Activated T-helper 9 cell treated with anti-CD3 and anti-CD28 coated beads, Interleukin-2, amount 50 U/mL, for 16 hours (primary cell): ENCODE results near the gene TGFB1.

Experiments
- DNase-seq: peaks from one replicate; pipeline ENCODE4 v3.0.0-alpha.2; 2020; ENCODE audit warnings: low read depth

TGFB1 gene

DNA sequence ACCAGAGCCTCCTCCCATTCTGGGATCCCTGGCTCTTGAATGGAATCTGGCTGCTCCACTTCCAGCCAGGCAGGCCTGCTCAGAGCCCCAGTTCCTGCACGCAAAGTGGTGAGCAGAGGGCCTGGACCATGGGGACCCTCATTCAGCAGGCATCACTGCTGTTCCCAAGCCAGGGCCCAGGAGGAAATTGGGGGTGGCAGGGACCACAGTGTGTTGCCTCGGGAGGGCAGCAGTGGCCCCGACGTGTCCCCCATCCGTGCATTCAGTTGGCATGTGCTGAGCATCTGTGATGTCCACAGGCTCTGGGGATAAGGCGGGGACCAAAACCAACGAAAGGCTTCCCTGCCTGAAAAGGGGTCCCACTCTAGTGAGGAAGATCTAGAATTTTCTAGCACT, 32.5 kb downstream of the TGFB1 start:
- DNase-seq = no peak

DNA sequence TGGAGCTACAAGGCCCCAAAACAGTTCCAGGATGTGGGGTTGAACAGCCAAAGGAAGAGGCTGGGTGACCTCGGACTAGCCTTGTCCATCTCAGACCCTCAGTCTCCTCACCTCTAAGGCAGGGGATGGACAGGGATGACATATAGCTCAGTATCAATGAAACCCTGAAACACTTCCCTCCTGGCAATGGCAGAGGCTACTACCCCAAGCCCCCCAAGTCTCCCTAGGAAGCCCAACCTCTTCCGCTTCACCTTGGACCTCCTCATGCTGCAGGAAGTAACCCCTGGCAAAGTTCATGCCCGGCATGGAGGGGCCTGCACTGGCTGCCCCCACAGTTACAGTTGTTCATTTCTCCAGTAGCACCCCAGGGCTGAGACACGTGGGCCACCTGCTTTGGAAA, 33.2 kb downstream of the TGFB1 start:
- DNase-seq = no peak

DNA sequence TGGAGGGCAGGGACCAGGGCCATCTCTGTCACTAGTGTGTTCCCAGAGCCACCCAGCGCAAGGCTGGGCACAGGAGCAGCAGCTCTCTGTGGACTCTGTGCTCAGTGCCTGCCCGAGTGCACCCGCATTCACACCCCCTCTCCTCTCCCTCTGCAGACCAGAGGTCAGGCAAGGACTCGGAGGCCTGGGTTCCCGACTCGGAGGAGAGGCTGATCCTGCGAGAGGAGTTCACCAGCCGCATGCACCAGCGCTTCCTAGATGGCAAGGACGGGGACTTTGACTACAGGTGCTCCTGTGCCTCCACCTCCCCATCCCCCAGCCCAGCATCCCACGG, 33.6 kb downstream of the TGFB1 start:
- no peak for DNase-seq

DNA sequence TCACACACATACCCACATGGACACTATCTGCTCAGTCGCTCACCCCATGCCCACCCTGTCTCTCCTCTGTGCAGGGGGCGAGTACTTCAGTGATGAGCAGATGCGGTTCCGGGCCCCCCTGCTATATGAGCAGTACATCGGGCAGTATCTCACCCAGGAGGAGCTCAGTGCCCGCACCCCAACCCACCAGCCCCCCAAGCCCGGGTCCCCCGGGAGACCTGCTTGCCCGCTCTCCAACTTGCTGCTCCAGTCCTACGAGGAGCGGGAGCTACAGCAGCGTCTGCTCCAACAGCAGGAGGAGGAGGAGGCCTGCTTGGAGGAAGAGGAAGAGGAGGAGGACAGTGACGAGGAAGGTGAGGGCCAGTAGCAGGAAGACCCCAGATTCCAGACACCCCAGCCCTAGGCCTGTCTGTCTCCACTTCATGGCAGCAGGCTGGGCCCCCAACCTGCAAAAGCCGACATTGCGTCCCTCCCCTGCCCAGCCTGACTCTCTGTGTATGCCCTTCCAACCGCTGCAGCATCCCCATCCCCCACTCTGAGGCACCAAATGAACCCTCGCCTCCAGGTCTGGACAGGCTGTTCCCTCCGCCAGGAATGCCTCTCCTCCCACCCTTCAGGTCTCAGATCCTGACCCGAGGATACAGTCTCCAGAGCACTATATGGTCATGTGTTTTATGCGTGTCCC, 34.1 kb downstream of the TGFB1 start:
- no peak for DNase-seq

DNA sequence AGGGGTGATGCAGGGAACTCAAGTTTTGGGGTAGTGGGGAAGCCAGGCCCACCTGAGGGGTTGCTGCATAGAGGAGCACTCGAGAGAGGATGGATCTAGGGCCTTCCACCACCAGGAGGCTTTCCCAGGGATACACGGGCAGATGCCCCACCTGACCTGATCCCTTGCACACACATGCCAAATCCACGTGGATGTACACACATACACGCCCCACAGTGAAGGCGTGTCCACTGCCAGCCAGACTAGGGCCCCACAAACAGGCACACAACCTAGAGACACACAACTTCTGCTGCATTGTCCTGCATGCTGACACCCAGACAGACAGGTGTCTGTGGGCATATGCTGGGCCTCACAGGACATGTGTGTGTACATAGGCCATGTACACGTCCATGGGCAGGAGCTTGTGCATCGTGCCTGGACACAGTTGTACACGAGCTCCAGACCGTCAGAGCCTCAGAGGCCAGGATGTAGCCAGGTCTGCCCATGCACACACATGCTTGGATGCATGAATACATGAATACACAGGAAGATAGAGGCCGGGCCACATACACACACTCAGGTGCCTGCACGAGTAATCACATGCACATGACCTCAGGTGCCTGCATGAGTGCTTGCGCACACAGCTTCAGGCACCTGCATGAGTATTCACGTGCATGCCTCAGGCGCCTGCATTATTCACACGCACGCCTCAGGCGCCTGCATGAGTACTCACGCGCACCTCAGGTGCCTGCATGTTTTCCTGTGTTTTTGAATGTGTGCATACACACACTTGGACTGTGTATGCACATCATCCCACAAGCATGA, 34.8 kb downstream of the TGFB1 start:
- DNase-seq = no peak

DNA sequence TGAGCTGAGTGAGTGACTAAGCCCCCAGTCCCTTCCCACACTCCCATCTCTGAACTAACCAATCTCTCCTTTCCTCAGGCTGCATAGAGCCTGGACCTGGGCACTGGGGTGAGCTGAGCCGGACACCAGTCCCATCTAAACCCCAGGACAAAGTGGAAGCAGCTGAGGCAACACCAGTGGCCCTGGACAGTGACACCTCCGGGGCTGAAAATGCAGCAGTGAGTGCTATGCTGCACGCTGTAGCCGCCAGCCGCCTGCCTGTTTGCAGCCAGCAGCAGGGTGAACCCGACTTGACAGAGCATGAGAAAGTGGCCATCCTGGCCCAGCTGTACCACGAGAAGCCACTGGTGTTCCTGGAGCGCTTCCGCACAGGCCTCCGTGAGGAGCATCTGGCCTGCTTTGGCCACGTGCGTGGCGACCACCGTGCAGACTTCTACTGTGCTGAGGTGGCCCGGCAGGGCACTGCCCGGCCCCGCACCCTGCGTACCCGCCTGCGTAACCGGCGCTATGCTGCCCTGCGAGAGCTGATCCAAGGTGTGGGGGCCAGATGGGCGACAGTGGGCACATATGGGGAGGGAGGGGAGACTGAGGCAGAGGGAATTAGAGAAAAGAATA, 37.3 kb downstream of the TGFB1 start:
- DNase-seq = no peak

DNA sequence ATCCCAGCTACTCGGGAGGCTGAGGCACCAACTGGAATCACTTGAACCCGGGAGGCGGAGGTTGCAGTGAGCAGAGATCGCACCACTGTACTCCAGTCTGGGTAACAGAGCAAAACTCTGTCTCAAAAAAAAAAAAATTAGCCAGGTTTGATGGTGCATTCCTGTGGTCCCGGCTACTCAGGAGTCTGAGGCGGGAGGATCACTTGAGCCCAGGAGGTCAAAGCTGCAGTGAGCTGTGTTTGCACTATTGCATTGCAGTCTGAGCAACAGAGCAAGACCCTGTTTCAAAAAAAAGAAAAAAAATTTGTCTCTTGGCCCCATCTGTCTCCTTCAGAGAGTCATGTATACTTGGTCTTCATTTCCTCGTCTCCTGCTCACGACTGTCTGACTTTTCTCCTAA, 42.1 kb downstream of the TGFB1 start:
- no peak for DNase-seq

DNA sequence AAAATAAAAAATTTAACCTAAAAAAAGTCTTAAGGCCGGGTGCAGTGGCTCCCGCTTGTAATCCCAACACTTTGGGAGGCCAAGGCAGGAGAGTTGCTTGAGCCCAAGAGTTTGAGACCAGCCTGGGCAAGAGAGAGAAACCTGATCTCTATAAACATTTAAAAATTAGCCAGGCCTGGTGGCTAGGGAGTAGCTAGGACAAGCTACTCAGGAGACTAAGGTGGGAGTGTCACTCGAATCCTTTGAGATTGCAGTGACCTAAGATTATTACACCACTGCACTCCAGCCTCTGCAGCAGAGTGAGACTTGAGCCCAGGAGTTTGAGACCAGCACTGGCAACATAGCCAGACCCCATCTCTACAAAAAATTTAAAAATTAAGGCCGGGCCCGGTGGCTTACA, 42.6 kb downstream of the TGFB1 start:
- no peak for DNase-seq

DNA sequence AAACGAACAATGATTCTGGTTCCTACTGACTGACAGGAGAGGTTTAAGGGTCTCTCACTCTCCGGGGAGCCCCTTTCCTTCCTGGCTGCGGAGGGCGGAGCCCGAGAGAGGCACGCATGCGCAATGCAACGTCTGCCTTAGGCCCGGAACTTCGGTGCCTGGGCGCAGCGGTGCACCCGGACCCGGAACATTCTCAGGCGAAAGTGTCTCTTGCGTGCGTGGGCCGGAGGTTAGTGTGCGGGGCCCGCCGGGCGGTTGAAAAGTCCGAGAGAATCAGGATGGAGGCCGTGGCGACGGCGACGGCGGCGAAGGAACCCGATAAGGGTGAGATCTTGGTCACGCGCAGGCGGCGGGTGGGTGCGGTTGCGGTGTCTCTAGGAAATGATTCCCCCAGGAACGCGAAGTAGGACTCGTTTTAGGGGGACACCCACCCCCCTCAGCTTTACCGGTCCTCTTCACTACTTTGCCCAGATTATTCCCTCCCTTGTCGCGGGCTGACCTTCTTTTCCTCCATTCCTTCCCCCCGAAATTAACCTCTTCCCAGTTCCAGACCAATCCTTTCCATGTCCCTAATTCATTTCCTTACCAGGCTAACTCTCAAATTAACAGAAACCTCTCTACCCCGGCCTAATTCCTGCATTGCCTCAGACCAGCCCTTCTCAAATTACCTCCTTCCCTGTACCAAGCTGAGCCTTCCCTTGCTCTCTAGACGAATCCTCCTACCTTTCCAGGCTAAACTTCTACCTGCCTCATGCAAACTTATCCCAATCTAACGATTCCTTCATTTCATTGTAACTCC, 43.5 kb downstream of the TGFB1 start, which contains the start of gene CCDC97:
TSS of gene CCDC97 (plus strand) at position 140 of the 799 bp plus-strand sequence. CDS start at position 279, 139 bp downstream.
- DNase-seq = peak; percentile 82

DNA sequence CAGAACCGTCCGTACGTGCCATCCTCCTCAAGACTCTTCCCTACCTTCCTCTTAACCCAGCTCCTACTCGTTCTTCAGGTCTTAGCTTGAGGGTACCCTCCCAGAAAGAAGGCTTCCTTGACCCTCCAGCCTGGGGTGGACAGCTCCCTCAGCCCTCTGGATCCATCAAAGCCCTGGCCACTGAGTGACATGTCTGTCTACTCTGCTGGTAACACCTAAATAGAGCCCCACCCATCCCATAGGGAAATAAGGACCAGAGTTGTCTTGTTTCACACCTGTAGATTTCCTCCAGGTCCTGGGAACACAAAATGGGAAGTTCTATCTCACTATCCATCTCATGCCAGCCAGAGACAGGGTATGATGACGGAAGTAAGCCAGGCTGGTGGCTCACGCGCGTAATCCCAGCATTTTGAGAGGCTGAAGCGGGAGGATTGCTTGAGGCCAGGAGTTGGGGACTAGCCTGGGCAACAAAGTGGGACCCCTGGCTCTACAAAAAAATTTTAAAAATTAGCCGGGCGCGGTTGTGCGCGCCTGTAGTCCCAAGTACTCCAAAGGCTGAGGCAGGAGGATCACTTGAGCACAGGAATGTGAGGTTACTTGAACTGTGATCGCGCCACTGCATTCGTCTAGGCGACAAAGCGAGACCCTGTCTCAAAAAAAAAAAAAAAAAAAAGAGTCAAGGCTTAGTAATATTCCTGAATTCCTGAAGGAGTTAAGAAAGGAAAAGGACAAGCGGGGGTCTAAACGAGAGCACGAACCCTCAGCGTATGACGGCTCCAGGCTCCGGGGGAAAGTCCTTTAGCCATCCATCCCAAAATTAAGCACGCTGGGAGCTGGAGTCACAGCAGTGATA, 44.3 kb downstream of the TGFB1 start:
- DNase-seq = no peak

DNA sequence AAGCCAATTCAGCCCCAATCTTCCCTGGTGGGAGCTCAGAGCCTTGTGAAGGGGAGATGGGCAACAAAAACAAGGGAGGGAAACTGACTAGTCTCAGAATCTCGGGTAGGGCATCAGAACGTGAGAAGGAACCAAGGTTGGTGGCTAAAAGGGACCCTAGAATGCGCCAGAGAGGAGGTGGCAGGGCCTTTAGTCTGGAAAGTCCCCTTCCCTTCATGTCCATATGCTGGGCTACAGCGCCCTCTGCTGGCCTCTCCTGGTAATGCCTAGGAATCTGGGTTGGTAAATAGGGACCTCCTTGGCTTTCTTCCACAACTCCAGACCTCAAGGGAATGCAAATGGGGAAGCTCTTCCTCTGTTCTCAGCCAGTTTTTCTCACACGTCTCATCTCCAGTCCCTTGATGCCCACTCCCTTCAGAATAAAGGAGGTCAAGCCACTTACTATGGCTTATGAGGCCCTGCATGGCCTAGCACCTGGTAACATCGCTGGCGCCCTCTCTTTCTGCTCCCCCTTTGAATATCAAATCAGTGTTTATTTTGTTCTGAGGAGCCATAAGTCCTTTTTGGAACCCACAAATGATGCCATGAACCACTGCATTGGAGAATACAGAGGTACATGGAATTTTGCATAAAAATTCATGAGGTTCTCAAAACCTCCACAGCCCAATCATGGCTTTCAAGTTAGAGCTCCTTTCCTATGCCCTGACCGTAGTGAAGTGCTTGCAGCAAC, 45.1 kb downstream of the TGFB1 start:
- DNase-seq = peak; percentile 89

DNA sequence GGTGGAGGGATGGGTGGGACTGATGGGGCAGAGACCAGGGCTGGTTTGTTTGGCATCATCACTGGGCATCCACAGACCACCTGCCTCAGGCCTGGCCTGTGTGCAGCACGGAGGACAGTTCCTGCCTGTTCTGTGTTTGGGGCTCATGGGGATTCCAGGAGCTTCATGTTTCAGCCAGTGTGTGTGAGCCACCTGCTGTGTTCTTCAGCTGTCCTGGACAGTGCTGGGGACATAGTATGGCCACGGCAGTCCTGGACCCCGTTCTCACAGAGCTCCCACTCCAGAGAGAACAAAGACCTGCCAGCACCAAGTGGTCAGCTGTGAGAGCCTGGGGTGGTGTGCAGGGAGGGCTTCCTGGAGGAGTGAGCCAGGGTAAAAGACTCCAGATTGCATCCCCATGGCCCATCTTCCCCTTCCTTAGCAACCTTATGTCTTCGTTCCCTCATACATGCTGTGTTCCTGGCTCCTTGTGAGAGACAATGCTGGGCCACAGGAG, 45.7 kb downstream of the TGFB1 start:
- no peak for DNase-seq

DNA sequence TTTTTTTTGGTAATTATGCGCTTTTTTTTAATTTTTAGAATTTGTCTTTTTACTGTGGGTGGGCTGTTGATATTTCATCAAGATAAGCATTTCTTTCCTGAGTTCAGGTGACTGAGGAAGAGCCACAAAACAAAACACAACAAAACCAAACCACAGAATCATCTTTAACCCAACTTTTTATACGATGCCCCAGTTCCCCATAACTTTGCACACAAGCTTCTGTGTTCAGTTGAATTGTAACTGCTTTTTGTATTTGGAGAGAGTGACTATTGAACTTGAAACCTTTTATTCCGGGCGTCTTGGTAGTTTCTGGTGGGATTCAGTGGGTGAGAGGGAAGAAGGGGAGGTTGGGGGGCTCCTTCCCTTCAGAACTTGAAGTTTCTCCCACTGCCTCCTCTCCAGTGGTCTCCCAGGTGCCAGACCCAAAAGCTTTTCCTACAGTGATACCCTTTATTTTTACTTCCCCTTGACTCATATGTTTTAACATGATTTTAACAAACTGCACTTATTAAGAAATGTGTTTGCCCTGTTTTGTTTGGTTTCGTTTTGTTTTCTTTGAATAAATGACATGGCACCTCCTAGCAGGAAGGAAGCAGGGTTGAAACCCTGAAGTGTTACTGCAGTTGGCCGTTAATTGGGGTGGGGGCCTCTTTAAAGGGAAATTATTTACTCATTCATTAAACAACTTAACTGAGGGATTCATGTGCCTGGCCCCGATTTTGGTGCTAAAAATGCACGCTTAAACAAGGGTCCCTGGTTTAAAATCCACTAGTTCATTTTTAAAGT, 46.4 kb downstream of the TGFB1 start:
- no peak for DNase-seq

DNA sequence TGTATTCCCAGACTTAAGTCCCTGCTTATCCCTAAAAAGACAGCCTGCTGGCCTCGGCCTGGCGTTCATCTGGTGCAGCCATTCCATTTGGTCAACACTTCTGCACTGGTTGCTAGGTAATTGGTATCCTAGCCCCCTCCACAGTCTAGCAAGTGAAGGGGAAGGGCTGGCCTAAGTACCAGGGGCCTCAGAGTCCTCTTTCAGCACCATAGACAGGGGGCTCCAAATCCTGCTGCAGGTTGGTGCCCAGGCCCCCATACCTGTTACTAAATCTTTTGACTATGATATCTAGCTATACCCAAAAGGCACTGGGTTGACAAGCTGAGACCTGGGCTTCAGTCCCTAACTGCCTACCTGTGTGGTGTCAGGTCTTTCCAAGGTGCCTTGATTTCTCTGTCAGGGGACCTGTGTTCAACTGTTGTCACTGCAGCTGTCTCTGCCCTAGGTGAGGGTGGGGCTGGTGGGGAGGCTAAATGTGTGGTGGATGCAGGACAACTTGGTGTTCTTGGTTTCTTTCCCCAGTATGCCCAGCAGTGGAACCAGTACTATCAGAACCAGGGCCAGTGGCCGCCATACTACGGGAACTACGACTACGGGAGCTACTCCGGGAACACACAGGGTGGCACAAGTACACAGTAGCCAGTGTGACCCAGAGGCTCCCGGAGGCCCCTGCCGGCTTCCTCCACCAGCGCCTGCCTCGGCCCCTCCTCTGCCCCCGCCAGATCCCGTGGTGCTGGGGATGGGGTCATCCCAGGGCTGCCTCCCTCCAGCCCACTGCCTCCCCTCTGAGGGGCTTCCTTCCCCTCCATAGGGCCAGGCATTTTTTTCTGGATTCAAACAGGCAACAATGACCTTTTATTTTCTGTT, 47.6 kb downstream of the TGFB1 start:
- DNase-seq = no peak

DNA sequence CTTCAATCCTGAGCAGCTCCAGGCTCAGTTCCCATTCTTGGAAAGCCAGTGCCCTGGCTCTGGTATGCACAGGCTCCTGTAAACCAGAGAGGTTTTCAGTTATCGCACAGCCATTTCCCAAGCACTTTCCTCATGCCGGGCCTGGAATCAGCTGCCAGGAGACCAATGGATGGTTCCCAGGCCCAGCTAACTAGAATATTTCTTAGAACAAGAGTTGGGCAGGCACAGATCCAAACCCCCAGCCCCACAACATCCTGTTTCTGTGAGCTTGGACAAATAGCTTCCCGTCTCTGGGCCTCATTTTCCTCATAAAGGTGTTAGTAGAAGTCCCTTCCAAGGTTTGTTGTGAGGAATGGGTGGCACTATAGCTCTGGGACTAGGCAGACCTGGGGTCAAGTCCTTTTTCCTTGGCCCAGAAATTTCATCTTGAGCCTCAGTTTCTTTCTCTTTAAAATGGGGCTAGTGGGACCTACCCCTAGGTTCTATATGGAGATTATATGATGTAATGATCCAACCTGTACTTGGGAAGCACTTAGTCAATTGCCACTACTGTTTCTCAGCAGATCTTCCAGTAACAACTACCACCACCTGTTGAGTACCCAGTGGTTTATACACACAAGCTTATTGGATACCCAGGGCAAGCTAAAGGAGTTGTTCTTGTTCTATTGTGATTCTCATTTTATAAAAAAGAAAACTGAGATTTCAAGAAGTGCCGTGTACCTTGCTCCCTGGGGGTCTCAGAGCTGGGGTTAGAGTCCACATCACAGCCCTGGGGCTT, 48.8 kb downstream of the TGFB1 start:
- DNase-seq = no peak

DNA sequence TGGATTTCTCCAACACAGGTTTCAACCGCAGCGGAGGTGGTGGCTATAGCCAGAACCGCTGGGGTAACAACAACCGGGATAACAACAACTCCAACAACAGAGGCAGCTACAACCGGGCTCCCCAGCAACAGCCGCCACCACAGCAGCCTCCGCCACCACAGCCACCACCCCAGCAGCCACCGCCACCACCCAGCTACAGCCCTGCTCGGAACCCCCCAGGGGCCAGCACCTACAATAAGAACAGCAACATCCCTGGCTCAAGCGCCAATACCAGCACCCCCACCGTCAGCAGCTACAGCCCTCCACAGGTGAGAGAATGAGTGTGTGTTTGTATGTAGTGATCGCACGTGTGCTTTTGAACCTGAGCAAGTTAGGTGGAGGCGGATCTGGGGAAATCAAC, 49.8 kb downstream of the TGFB1 start:
- no peak for DNase-seq

DNA sequence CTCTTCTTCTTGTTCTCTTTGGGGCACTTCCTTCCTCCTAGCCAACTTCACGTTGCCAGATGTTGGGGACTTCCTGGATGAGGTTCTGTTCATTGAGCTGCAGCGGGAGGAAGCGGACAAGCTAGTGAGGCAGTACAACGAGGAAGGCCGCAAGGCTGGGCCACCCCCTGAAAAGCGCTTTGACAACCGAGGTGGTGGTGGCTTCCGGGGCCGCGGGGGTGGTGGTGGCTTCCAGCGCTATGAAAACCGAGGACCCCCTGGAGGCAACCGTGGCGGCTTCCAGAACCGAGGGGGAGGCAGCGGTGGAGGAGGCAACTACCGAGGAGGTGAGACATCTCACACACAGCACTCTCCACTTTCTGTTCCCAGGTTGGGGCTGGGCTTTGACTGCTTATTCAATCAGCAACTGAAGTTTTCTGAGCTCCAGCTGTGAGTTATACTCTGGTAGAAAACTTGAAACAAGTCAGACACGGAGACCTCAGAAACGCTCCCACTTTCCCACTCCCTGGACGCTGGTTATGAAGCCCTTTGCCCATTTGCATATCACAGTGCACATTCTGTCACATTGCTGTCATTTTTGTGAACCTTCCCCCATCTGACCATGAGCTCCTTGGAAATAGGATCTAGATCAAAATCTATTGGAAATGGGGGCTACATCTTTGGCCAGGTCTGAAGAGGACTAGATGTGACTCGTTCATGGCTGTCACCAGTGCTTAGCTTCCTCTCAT, 50.9 kb downstream of the TGFB1 start:
- DNase-seq = peak; percentile 64
